H9 (cell line): ENCODE measurements around the gene RAMAC. TPM values are rescaled to one million over a fixed set of nuclear protein-coding genes. Genes with fewer than 3 reads are reported as not detected.

Experiments used
- DNase-seq: peaks from one replicate; pipeline ENCODE4 v3.0.0-alpha.2; 2017
- H2AFZ ChIP-seq: one replicate; pipeline ENCODE4 v1.6.1; 2013; ENCODE audit warnings: mild to moderate bottlenecking, low read length, control low read depth, moderate library complexity
- H2AK5ac ChIP-seq: 2 replicates; pipeline ENCODE4 v1.6.1; 2013; ENCODE audit warnings: low read length, control low read depth, mixed read lengths; ENCODE audit not compliant: insufficient read length
- H2BK120ac ChIP-seq: one replicate; pipeline ENCODE4 v1.6.1; 2013; ENCODE audit warnings: low read depth, mild to moderate bottlenecking, low read length, control low read depth, inconsistent platforms; ENCODE audit not compliant: poor library complexity, severe bottlenecking
- H2BK12ac ChIP-seq: 2 replicates; pipeline ENCODE4 v1.6.1; 2013; ENCODE audit warnings: low read length, control low read depth, mixed read lengths, low read depth; ENCODE audit not compliant: insufficient read length
- H2BK15ac ChIP-seq: 2 replicates; pipeline ENCODE4 v1.6.1; 2013; ENCODE audit warnings: low read depth, low read length, control low read depth
- H2BK20ac ChIP-seq: one replicate; pipeline ENCODE4 v1.6.1; 2013; ENCODE audit warnings: low read depth, mild to moderate bottlenecking, low read length, control low read depth, inconsistent platforms; ENCODE audit not compliant: poor library complexity, severe bottlenecking
- H2BK5ac ChIP-seq: 2 replicates; pipeline ENCODE4 v1.6.1; 2013; ENCODE audit warnings: low read length, control low read depth, mixed read lengths; ENCODE audit not compliant: insufficient read length
- H3K14ac ChIP-seq: 2 replicates; pipeline ENCODE4 v1.6.1; 2013; ENCODE audit warnings: low read length, control low read depth; ENCODE audit not compliant: insufficient read depth
- H3K18ac ChIP-seq: 2 replicates; pipeline ENCODE4 v1.6.1; 2013; ENCODE audit warnings: low read depth, mild to moderate bottlenecking, mixed read lengths, low read length, control low read depth; ENCODE audit not compliant: insufficient read length
- H3K23ac ChIP-seq: 2 replicates; pipeline ENCODE4 v1.6.1; 2013; ENCODE audit warnings: low read length, control low read depth, mixed read lengths, low read depth; ENCODE audit not compliant: insufficient read length
- H3K23me2 ChIP-seq: 2 replicates; pipeline ENCODE4 v1.6.1; 2013; ENCODE audit warnings: low read depth, mild to moderate bottlenecking, mixed read lengths, low read length, control low read depth; ENCODE audit not compliant: insufficient read length, poor library complexity, severe bottlenecking
- H3K27ac ChIP-seq: 2 replicates; pipeline ENCODE4 v1.5.1; 2013; ENCODE audit warnings: low read length, control low read depth, mixed read lengths, low read depth; ENCODE audit not compliant: insufficient read length
- H3K27me3 ChIP-seq: 2 replicates; pipeline ENCODE4 v1.6.1; 2013; ENCODE audit warnings: low read length, control low read depth, inconsistent platforms; ENCODE audit not compliant: insufficient read depth
- H3K4ac ChIP-seq: 2 replicates; pipeline ENCODE4 v1.6.1; 2013; ENCODE audit warnings: low read depth, mild to moderate bottlenecking, control low read depth, inconsistent platforms, low read length, moderate library complexity
- H3K4me1 ChIP-seq: 2 replicates; pipeline ENCODE4 v1.6.1; 2013; ENCODE audit warnings: low read length, control low read depth, inconsistent platforms; ENCODE audit not compliant: insufficient read depth
- H3K4me2 ChIP-seq: 2 replicates; pipeline ENCODE4 v1.6.1; 2013; ENCODE audit warnings: low read length, control low read depth, mixed read lengths; ENCODE audit not compliant: insufficient read length, insufficient read depth
- H3K56ac ChIP-seq: 2 replicates; pipeline ENCODE4 v1.6.1; 2013; ENCODE audit warnings: low read depth, mild to moderate bottlenecking, mixed read lengths, low read length, control low read depth; ENCODE audit not compliant: insufficient read length
- H3K79me1 ChIP-seq: 2 replicates; pipeline ENCODE4 v1.6.1; 2013; ENCODE audit warnings: low read depth, mild to moderate bottlenecking, moderate library complexity, low read length, control low read depth, inconsistent platforms; ENCODE audit not compliant: insufficient read depth, poor library complexity, severe bottlenecking
- H3K79me2 ChIP-seq: 2 replicates; pipeline ENCODE4 v1.6.1; 2013; ENCODE audit warnings: low read length, control low read depth, inconsistent platforms; ENCODE audit not compliant: insufficient read depth
- H3K9ac ChIP-seq: 2 replicates; pipeline ENCODE4 v1.6.1; 2013; ENCODE audit warnings: low read length, control low read depth, mixed read lengths; ENCODE audit not compliant: insufficient read length; ENCODE audit errors: extremely low read depth
- H3K9me3 ChIP-seq: one replicate; pipeline ENCODE4 v1.6.1; 2013; ENCODE audit warnings: low read depth, low read length, inconsistent platforms; ENCODE audit not compliant: control insufficient read depth
- H3T11ph ChIP-seq: one replicate; pipeline ENCODE4 v1.6.1; 2013; ENCODE audit warnings: mild to moderate bottlenecking, low read length, control low read depth, inconsistent platforms
- H4K20me1 ChIP-seq: one replicate; pipeline ENCODE4 v1.6.1; 2013; ENCODE audit not compliant: control insufficient read depth, insufficient read length, insufficient read depth
- H4K5ac ChIP-seq: 2 replicates; pipeline ENCODE4 v1.6.1; 2013; ENCODE audit warnings: low read depth, mild to moderate bottlenecking, mixed read lengths, low read length, control low read depth; ENCODE audit not compliant: insufficient read length
- H4K8ac ChIP-seq: replicated peaks from 2 replicates; pipeline ENCODE4 v1.6.1; 2013; ENCODE audit warnings: low read length, control low read depth, mixed read lengths, low read depth; ENCODE audit not compliant: insufficient read length
- H4K91ac ChIP-seq: 2 replicates; pipeline ENCODE4 v1.6.1; 2013; ENCODE audit warnings: low read depth, mild to moderate bottlenecking, moderate library complexity, mixed read lengths, low read length, control low read depth; ENCODE audit not compliant: insufficient read length
- H3K27ac Mint-ChIP-seq, 3 experiments: 2 replicates in 2 of 3; 3 replicates in 1 of 3; pipeline ENCODE4 v1.8.0; 2020 to 2021; ENCODE audit warnings: mixed read lengths in 3 of 3, mild to moderate bottlenecking in 1 of 3, moderate library complexity in 1 of 3
- H3K27me3 Mint-ChIP-seq: 2 replicates; pipeline ENCODE4 v1.8.0; 2021; ENCODE audit warnings: low read depth, mild to moderate bottlenecking, moderate library complexity, mixed read lengths
- H3K36me3 Mint-ChIP-seq, 3 experiments: 2 replicates in 2 of 3; 3 replicates in 1 of 3; pipeline ENCODE4 v1.8.0; 2020 to 2021; ENCODE audit warnings: low read depth in 3 of 3, mixed read lengths in 3 of 3; ENCODE audit not compliant: insufficient read depth in 1 of 3
- H3K4me1 Mint-ChIP-seq, 2 experiments: 2 replicates each; pipeline ENCODE4 v1.8.0; 2020; ENCODE audit warnings: mixed read lengths in 2 of 2
- H3K4me3 Mint-ChIP-seq, 2 experiments: 2 replicates in 1 of 2; 3 replicates in 1 of 2; pipeline ENCODE4 v1.8.0; 2020 to 2021; ENCODE audit warnings: mild to moderate bottlenecking in 2 of 2, mixed read lengths in 2 of 2, moderate library complexity in 1 of 2
- H3K9me3 Mint-ChIP-seq, 2 experiments: 2 replicates in 1 of 2; 3 replicates in 1 of 2; pipeline ENCODE4 v1.8.0; 2020; ENCODE audit warnings: mild to moderate bottlenecking in 2 of 2, mixed read lengths in 2 of 2, moderate library complexity in 1 of 2
- CTCF ChIP-seq: fragments of 200-600 bp; sonication (generic); conservative IDR thresholded peaks from 3 replicates; pipeline ENCODE4 v1.8.0; 2021; ENCODE audit warnings: antibody characterized with exemption, mild to moderate bottlenecking
- WGBS: extraction: QIAGEN DNeasy Blood & Tissue Kit; methylation state at CpG from one replicate; pipeline ENCODE4 v1.1.7; 2013; ENCODE audit warnings: missing lambda C conversion rate, low lambda C conversion rate, mixed read lengths; ENCODE audit not compliant: insufficient read length; ENCODE audit errors: extremely low coverage; 5-methylcytosine and 5-hydroxymethylcytosine counted together
- total RNA-seq: library from RNA; stranded (reverse); gene quantifications from 2 replicates; pipeline ENCODE4 v1.2.1, GENCODE V29; 2021

RAMAC gene
- total RNA-seq, 1 experiment from 2014 or later: 35.8 TPM

GRCh38 chr15:82969353-82969752, 16.7 kb upstream of the RAMAC start:
- Mint-ChIP-seq H3K36me3 (no peaks in the 10 kb centered on the region), H3K27ac (no peak overlapping the region), H3K9me3 (no peaks in the 10 kb centered on the region), H3K4me1 (no peaks in the 10 kb centered on the region), H3K4me3 (no peak overlapping the region; a peak in 1 of 5 replicates), H3K27me3 (peaks cover 2% of the 10 kb centered on the region; the same call in 1 of the 2 replicates)
- Histone ChIP-seq H3K79me1 (no peaks in the 10 kb centered on the region), H3T11ph (no peak overlapping the region), H2BK20ac (no peak overlapping the region), H4K5ac (no peak overlapping the region), H3K4me1 (no peaks in the 10 kb centered on the region), H2AFZ (no peak overlapping the region), H3K23ac (no peak overlapping the region), H3K4ac (no peak overlapping the region), H3K27ac (no peak overlapping the region), H2BK120ac (no peak overlapping the region), H2BK12ac (no peak overlapping the region), H4K91ac (no peak overlapping the region), H3K18ac (no peak overlapping the region), H3K14ac (no peak overlapping the region), H3K9me3 (no peaks in the 10 kb centered on the region), H3K9ac (no peak overlapping the region), H3K79me2 (no peaks in the 10 kb centered on the region), H3K23me2 (no peaks in the 10 kb centered on the region), H3K4me2 (no peak overlapping the region), H3K27me3 (no peaks in the 10 kb centered on the region), H2AK5ac (no peak overlapping the region), H4K20me1 (no peaks in the 10 kb centered on the region), H2BK15ac (no peak overlapping the region), H4K8ac (no peak overlapping the region), H3K56ac (no peak overlapping the region), H2BK5ac (no peak overlapping the region)
- no CpG with 5 or more reads among the region's 7 CpGs for WGBS
- TF ChIP-seq CTCF: no peak
- DNase-seq: no peak
